Mammary epithelial cell (primary cell): ENCODE measurements around the gene ARHGAP15.

Experiments
- CTCF ChIP-seq, 2 donors: IDR thresholded peaks in 1 of 2; conservative IDR thresholded peaks in 1 of 2; 2 replicates each; pipeline ENCODE4 v1.5.1; 2011 to 2012; ENCODE audit warnings: inconsistent platforms in 2 of 2, low read length in 2 of 2, mild to moderate bottlenecking in 2 of 2, control low read depth in 1 of 2, low read depth in 1 of 2; ENCODE audit not compliant: insufficient read depth in 1 of 2; ENCODE audit errors: extremely low read depth in 1 of 2
- EZH2 ChIP-seq: IDR thresholded peaks from 2 replicates; pipeline ENCODE4 v1.6.1; 2012; ENCODE audit warnings: low read length, inconsistent platforms, borderline replicate concordance

GRCh38 chr2:143522699-143523098 is 393.5 kb downstream of the ARHGAP15 start:
- TF ChIP-seq CTCF (conservative IDR thresholded peaks at IDR 0.05 in 1 of 2, IDR thresholded peaks at IDR 0.05 in 1 of 2; ENCODE audit: extremely low read depth in 1 of 2, insufficient read depth in 1 of 2, low read depth in 1 of 2, low read length in 2 of 2): no peak
- no peak for TF ChIP-seq EZH2
